Measurements from ENCODE around the gene RARA. TPM values are rescaled to one million over a fixed set of nuclear protein-coding genes. Genes with fewer than 3 reads are reported as not detected.

RARA gene
- total and polyA plus RNA-seq, 8 donors = 11.2 to 40.8 (median 19.4) TPM

DNA sequence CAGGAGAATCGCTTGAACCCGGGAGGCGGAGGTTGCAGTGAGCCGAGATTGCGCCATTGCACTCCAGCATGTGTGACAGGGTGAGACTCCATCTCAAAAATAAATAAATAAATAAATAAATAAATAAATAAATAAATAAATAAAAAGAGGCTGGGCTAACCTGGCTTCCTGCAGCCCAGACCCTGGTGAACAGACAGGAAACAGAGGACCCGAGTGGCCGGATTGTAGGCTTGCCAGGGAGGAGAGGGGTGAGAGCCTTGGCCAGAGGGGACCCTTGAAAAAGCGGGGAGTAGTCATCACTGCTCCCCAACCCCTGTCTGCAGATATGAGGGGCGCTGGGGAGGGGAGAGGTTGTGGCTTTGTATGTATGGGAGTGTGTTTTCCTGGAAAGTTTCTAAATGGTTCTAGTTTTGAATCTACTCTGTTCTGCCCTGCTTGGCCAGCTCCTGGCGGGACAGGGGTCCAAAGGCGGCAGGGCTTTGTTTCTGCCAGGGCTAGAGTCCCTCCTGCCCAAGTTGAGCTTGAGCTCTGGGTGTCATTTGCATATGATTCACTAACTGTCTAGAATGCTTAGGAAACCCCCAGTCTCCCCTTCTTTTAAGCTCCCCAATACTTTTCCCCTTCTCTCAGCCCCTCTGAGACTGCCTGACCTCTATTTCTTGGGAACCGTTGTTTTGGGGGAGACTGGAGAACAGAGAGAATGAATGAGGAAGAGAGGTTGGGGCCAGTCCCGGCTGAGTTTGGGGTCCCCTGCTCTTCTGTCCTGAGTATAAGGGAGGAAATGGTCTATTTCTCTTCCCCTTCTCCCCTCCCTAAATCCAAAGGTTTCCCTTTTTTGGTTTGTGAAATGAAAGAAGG, 16.4 kb downstream of the RARA start:
- peak in 1 of 2 donors; percentile 16 for DNase-seq
- Histone ChIP-seq H3K9me3 (no peaks in the 10 kb centered on the region), H3K27ac (peak overlapping the region; percentile 8 to 98 (median 93)), H3K4me1 (peaks cover 88 to 100% (median 98%) of the 10 kb centered on the region in 4 donors), H3K36me3 (no peaks in the 10 kb centered on the region), H3K27me3 (no peaks in the 10 kb centered on the region), H3K4me3 (no peak overlapping the region)
- no peak for TF ChIP-seq EP300 (IDR thresholded peaks at IDR 0.05)
- TF ChIP-seq, protein P1, sequence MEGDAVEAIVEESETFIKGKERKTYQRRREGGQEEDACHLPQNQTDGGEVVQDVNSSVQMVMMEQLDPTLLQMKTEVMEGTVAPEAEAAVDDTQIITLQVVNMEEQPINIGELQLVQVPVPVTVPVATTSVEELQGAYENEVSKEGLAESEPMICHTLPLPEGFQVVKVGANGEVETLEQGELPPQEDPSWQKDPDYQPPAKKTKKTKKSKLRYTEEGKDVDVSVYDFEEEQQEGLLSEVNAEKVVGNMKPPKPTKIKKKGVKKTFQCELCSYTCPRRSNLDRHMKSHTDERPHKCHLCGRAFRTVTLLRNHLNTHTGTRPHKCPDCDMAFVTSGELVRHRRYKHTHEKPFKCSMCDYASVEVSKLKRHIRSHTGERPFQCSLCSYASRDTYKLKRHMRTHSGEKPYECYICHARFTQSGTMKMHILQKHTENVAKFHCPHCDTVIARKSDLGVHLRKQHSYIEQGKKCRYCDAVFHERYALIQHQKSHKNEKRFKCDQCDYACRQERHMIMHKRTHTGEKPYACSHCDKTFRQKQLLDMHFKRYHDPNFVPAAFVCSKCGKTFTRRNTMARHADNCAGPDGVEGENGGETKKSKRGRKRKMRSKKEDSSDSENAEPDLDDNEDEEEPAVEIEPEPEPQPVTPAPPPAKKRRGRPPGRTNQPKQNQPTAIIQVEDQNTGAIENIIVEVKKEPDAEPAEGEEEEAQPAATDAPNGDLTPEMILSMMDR (IDR thresholded peaks at IDR 0.05) = no peak
- no peak for TF ChIP-seq POLR2A (IDR thresholded peaks at IDR 0.05)
- no peak for TF ChIP-seq POLR2AphosphoS5 (IDR thresholded peaks at IDR 0.05)
- WGBS, 5 donors = 74 to 80% (median 78%) methylated on average over 13 of the region's 13 CpGs
- intact Hi-C loops (cut with DNase I; ENCODE audit: low total_unique reads) = no loop called here

DNA sequence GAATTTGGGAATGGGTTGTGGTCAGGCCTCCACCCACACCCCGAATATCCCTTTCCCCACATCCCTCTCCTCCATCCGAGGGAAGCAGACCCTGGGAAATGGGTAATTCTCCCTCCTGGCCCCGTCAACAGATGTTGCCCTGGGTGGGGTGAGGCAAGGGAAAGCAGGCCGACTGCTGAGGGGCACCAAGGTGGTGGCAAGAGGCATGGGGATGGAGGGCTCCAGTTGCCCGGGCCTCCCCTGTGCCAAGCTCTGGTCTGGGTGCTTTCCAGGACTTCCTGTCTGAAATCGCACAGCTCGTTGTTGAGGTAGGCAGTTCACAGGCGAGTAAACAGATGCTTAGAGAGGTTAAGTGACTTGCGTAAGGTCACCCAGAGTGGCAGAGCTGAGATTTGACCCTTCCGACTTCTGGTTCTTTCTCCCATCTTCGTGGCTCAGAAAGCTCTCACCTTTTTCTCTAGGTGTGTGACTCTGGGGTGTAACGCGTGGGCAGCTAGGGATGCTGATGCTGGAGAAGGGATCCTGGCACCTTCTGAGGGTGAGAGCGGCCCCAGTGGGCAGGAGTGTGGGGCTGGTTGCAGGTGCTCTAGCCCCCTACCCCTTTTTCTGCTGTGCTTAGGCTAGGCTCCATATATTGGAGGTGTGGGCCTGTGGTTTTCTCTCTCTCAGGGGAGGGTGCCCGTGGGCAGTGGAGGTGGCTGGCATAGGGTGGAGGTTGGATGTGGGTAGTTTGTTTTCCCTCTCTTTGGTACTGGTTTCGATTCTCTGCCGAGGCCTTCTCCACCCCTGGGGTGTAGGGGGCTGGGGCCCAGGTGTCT, 17.2 kb downstream of the RARA start:
- intact Hi-C loops (cut with DNase I; ENCODE audit: low total_unique reads) = no loop called here
- Histone ChIP-seq H3K27me3 (no peaks in the 10 kb centered on the region), H3K4me3 (peak overlapping the region in 1 of 4 donors; percentile 27), H3K36me3 (peaks cover 0 to 4% (median 2%) of the 10 kb centered on the region in 4 donors), H3K9me3 (no peaks in the 10 kb centered on the region), H3K4me1 (peaks cover 88 to 100% (median 98%) of the 10 kb centered on the region in 4 donors), H3K27ac (peak overlapping the region; percentile 15 to 98 (median 93))
- TF ChIP-seq EP300 (IDR thresholded peaks at IDR 0.05) (no peak), POLR2A (IDR thresholded peaks at IDR 0.05) (no peak), POLR2AphosphoS5 (IDR thresholded peaks at IDR 0.05) (no peak)
- TF ChIP-seq, protein P1 (IDR thresholded peaks at IDR 0.05) = no peak
- DNase-seq = peak in 1 of 2 donors; percentile 56
- WGBS, 5 donors = 34 to 52% (median 43%) methylated on average over 14 to 17 of the region's 17 CpGs

DNA sequence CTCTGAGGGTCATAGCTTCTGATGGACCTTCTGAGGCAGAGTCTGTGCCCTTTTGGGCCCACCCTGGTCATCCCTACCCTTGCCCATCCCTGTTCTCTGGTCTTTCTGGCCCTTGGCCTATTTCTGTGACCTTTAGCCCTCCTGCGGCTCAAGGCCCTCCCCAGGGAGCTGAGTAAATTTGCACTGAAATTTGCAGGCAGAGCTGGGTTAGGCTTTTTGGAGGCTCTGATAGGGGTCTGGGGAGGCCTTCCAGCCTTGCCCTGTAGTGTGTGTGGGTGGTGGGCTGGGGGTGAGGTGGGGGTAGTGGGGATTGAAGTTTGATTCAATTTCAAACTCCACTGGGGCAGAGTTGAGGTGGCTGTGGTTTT, 17.8 kb downstream of the RARA start:
- Histone ChIP-seq H3K27me3 (no peaks in the 10 kb centered on the region), H3K36me3 (peaks cover 0 to 8% (median 3%) of the 10 kb centered on the region in 4 donors), H3K27ac (peak overlapping the region; percentile 15 to 98 (median 93)), H3K9me3 (no peaks in the 10 kb centered on the region), H3K4me3 (peak overlapping the region in 1 of 4 donors; percentile 27), H3K4me1 (peaks cover 88 to 100% (median 98%) of the 10 kb centered on the region in 4 donors)
- 6 to 56% (median 14%) methylated on average over 1 of the region's 1 CpG for WGBS, 5 donors
- DNase-seq = peak in 1 of 2 donors; percentile 25
- TF ChIP-seq EP300 (IDR thresholded peaks at IDR 0.05) (no peak), POLR2A (IDR thresholded peaks at IDR 0.05) (no peak), POLR2AphosphoS5 (IDR thresholded peaks at IDR 0.05) (no peak)
- TF ChIP-seq, protein P1 (IDR thresholded peaks at IDR 0.05) = no peak
- intact Hi-C loops (cut with DNase I; ENCODE audit: low total_unique reads) = no loop called here

DNA sequence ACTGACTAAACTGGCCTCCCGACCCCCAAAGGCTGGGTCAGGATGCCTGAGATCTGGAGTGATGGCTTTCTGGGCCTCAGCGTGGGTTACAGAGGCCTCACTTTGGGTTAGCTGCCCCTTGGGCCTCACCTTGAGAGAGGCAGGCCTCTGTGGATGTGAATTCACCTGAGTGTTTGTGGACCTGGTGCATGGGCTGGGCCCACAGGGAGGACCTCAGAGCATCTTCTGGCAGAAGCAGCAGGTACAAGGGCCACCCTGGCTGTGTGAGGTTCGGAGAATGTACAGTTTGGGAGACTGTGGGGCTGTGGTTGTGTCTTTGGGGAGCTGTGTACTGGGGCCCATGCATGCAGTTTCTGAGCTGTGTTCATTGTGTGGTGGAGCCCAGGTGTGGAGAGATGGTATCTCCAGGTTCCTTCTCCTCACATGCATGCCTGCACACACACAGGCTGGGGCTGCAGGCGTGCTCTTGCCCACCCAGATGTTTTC, 18.3 kb downstream of the RARA start:
- 46 to 87% (median 73%) methylated on average over 2 to 4 of the region's 4 CpGs for WGBS, 5 donors

More for the DNA sequence above, 18.3 kb downstream of the RARA start:
- Histone ChIP-seq H3K9me3 (no peaks in the 10 kb centered on the region), H3K27me3 (no peaks in the 10 kb centered on the region), H3K27ac (peak overlapping the region; percentile 15 to 98 (median 93)), H3K4me1 (peaks cover 88 to 100% (median 98%) of the 10 kb centered on the region in 4 donors), H3K4me3 (peak overlapping the region in 1 of 4 donors; percentile 27), H3K36me3 (peaks cover 0 to 8% (median 3%) of the 10 kb centered on the region in 4 donors)
- no peak for TF ChIP-seq POLR2A (IDR thresholded peaks at IDR 0.05)
- TF ChIP-seq, protein P1 (IDR thresholded peaks at IDR 0.05) = no peak
- no peak for TF ChIP-seq POLR2AphosphoS5 (IDR thresholded peaks at IDR 0.05)
- TF ChIP-seq EP300 (IDR thresholded peaks at IDR 0.05) = no peak
- no peak for DNase-seq
- intact Hi-C loops (cut with DNase I; ENCODE audit: low total_unique reads) = no loop called here

Measured in stomach (tissue), 9 donors.